ENCODE measurements around the gene TNFRSF13B. TPM values are rescaled to one million over a fixed set of nuclear protein-coding genes. Genes with fewer than 3 reads are reported as not detected.

The TNFRSF13B gene
- polyA plus RNA-seq, 1 of the 3 experiments (the other 2 are of a cell fraction) = not detected

- TF ChIP-seq FOXM1 (IDR thresholded peaks at IDR 0.05; ENCODE audit: low read depth) (no peak), NFIC (IDR thresholded peaks at IDR 0.05; ENCODE audit: borderline replicate concordance) (no peak), RXRA (IDR thresholded peaks at IDR 0.05; ENCODE audit: borderline replicate concordance, low read depth) (no peak), CHD2 (IDR thresholded peaks at IDR 0.05; ENCODE audit: low read length, partially characterized antibody) (no peak), RCOR1 (IDR thresholded peaks at IDR 0.05; ENCODE audit: low read length) (no peak), RAD21 (IDR thresholded peaks at IDR 0.05; ENCODE audit: low read length) (no peak), TCF12 (IDR thresholded peaks at IDR 0.05) (no peak), SMC3 (IDR thresholded peaks at IDR 0.05; ENCODE audit: low read depth, low read length) (no peak), EZH2phosphoT487 (IDR thresholded peaks at IDR 0.05; ENCODE audit: borderline replicate concordance, low read depth) (no peak), FOSL2 (IDR thresholded peaks at IDR 0.05; ENCODE audit: borderline replicate concordance, low read depth) (no peak), NRF1 (IDR thresholded peaks at IDR 0.05; ENCODE audit: low read depth, low read length) (no peak), IRF3 (IDR thresholded peaks at IDR 0.05; ENCODE audit: low read depth, low read length) (no peak), TEAD4 (IDR thresholded peaks at IDR 0.05; ENCODE audit: borderline replicate concordance, insufficient read depth) (no peak), MXI1 (IDR thresholded peaks at IDR 0.05; ENCODE audit: low read depth, low read length) (no peak), PBX3 (IDR thresholded peaks at IDR 0.05) (no peak), POLR2AphosphoS5 (IDR thresholded peaks at IDR 0.05; ENCODE audit: low read depth, low read length) (no peak), ELF1 (IDR thresholded peaks at IDR 0.05) (no peak)
- TF ChIP-seq, protein P1, sequence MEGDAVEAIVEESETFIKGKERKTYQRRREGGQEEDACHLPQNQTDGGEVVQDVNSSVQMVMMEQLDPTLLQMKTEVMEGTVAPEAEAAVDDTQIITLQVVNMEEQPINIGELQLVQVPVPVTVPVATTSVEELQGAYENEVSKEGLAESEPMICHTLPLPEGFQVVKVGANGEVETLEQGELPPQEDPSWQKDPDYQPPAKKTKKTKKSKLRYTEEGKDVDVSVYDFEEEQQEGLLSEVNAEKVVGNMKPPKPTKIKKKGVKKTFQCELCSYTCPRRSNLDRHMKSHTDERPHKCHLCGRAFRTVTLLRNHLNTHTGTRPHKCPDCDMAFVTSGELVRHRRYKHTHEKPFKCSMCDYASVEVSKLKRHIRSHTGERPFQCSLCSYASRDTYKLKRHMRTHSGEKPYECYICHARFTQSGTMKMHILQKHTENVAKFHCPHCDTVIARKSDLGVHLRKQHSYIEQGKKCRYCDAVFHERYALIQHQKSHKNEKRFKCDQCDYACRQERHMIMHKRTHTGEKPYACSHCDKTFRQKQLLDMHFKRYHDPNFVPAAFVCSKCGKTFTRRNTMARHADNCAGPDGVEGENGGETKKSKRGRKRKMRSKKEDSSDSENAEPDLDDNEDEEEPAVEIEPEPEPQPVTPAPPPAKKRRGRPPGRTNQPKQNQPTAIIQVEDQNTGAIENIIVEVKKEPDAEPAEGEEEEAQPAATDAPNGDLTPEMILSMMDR (IDR thresholded peaks at IDR 0.05) = no peak
- Histone ChIP-seq H4K20me1 (ENCODE audit: insufficient read depth) (no peaks in the 10 kb centered on the region), H3K9ac (no peak overlapping the region), H3F3A (replicated peaks; ENCODE audit: insufficient read depth) (peaks cover 7% of the 10 kb centered on the region), H3K79me2 (ENCODE audit: insufficient read depth) (no peaks in the 10 kb centered on the region), H3K4me3 (ENCODE audit: low read depth in 2 of 2, low read length in 1 of 2) (no peak overlapping the region), H3K9me2 (no peaks in the 10 kb centered on the region), H3K9me3 (no peaks in the 10 kb centered on the region), H2AFZ (ENCODE audit: low read depth) (no peak overlapping the region), H3K4me2 (no peak overlapping the region), H3K27me3 (ENCODE audit: insufficient read depth) (peaks cover 59% of the 10 kb centered on the region), H3K4me1 (ENCODE audit: control insufficient read depth in 1 of 2, insufficient read depth in 2 of 2, low read depth in 1 of 2, low read length in 1 of 2) (no peaks in the 10 kb centered on the region), H3K27ac (ENCODE audit: low read depth in 2 of 2, low read length in 1 of 2) (no peak overlapping the region), H3K36me3 (replicated peaks in 1 of 2; ENCODE audit: control insufficient read depth in 1 of 2, insufficient read depth in 2 of 2, low read length in 1 of 2) (no peaks in the 10 kb centered on the region)
- POLR2A ChIA-PET = no interaction called here
- no peak for DNase-seq
- CTCF ChIA-PET = no interaction called here
- 71% methylated on average over 14 of the region's 17 CpGs for WGBS (ENCODE audit: low lambda C conversion rate)
Observed at GRCh38 chr17:16911141-16911937, 60.6 kb downstream of the TNFRSF13B start.
